ENCODE results near the gene LPIN3. TPM values are rescaled to one million over a fixed set of nuclear protein-coding genes. Genes with fewer than 3 reads are reported as not detected.

LPIN3 gene
- total and polyA plus RNA-seq, 2 of the 8 experiments (the other 6 are each of a cell fraction or from before 2014, with no cell fraction given): 3.7 to 3.9 TPM

DNA sequence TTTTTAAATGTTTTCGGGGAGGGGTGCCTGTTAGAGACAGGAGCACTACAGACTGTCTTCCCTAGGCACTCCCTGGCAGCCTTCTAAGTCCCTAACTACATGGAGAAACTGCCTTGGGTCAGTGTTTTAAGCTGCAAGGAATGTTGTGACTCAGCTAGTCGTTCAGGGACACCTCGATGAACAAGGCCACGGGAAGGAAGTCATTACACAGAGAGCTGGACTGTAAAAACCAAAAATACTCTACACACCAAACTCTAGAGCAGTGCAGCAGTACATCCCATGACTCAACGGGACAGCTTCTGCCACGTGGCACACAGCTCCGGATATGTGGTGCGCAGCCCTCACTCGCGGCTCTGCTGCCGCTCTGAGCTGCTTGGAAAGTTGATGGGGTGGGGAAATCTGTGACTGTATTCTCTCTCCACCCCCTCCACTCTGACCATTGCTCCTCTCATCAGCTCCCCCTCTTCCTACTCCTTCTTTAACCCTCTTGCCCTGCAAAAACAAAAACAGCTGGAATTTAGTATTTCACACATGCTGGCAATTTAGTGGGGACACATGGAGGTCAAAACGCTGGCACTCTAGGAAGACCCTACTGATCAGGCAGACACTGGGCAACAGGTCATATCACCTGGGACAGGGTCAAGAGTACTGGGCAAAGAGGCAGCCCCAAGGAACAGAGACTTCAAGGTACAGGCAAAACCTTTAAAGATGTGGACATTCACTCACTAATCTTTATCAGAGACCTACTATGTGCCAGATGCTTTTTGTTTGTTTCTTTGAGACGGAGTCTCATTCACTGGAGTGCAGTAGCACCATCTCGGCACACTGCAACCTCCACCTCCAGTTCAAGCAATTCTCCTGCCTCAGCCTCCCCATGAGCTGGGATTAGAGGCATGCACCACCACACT lies 10.9 kb upstream of the LPIN3 start (continued):
- TF ChIP-seq, protein P1, sequence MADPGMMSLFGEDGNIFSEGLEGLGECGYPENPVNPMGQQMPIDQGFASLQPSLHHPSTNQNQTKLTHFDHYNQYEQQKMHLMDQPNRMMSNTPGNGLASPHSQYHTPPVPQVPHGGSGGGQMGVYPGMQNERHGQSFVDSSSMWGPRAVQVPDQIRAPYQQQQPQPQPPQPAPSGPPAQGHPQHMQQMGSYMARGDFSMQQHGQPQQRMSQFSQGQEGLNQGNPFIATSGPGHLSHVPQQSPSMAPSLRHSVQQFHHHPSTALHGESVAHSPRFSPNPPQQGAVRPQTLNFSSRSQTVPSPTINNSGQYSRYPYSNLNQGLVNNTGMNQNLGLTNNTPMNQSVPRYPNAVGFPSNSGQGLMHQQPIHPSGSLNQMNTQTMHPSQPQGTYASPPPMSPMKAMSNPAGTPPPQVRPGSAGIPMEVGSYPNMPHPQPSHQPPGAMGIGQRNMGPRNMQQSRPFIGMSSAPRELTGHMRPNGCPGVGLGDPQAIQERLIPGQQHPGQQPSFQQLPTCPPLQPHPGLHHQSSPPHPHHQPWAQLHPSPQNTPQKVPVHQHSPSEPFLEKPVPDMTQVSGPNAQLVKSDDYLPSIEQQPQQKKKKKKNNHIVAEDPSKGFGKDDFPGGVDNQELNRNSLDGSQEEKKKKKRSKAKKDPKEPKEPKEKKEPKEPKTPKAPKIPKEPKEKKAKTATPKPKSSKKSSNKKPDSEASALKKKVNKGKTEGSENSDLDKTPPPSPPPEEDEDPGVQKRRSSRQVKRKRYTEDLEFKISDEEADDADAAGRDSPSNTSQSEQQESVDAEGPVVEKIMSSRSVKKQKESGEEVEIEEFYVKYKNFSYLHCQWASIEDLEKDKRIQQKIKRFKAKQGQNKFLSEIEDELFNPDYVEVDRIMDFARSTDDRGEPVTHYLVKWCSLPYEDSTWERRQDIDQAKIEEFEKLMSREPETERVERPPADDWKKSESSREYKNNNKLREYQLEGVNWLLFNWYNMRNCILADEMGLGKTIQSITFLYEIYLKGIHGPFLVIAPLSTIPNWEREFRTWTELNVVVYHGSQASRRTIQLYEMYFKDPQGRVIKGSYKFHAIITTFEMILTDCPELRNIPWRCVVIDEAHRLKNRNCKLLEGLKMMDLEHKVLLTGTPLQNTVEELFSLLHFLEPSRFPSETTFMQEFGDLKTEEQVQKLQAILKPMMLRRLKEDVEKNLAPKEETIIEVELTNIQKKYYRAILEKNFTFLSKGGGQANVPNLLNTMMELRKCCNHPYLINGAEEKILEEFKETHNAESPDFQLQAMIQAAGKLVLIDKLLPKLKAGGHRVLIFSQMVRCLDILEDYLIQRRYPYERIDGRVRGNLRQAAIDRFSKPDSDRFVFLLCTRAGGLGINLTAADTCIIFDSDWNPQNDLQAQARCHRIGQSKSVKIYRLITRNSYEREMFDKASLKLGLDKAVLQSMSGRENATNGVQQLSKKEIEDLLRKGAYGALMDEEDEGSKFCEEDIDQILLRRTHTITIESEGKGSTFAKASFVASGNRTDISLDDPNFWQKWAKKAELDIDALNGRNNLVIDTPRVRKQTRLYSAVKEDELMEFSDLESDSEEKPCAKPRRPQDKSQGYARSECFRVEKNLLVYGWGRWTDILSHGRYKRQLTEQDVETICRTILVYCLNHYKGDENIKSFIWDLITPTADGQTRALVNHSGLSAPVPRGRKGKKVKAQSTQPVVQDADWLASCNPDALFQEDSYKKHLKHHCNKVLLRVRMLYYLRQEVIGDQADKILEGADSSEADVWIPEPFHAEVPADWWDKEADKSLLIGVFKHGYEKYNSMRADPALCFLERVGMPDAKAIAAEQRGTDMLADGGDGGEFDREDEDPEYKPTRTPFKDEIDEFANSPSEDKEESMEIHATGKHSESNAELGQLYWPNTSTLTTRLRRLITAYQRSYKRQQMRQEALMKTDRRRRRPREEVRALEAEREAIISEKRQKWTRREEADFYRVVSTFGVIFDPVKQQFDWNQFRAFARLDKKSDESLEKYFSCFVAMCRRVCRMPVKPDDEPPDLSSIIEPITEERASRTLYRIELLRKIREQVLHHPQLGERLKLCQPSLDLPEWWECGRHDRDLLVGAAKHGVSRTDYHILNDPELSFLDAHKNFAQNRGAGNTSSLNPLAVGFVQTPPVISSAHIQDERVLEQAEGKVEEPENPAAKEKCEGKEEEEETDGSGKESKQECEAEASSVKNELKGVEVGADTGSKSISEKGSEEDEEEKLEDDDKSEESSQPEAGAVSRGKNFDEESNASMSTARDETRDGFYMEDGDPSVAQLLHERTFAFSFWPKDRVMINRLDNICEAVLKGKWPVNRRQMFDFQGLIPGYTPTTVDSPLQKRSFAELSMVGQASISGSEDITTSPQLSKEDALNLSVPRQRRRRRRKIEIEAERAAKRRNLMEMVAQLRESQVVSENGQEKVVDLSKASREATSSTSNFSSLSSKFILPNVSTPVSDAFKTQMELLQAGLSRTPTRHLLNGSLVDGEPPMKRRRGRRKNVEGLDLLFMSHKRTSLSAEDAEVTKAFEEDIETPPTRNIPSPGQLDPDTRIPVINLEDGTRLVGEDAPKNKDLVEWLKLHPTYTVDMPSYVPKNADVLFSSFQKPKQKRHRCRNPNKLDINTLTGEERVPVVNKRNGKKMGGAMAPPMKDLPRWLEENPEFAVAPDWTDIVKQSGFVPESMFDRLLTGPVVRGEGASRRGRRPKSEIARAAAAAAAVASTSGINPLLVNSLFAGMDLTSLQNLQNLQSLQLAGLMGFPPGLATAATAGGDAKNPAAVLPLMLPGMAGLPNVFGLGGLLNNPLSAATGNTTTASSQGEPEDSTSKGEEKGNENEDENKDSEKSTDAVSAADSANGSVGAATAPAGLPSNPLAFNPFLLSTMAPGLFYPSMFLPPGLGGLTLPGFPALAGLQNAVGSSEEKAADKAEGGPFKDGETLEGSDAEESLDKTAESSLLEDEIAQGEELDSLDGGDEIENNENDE (IDR thresholded peaks at IDR 0.05; ENCODE audit: insufficient replicate concordance, low read length): no peak
- no peak for TF ChIP-seq ZNF274 (IDR thresholded peaks at IDR 0.05; ENCODE audit: borderline replicate concordance, extremely low read depth, low read length)
- TF ChIP-seq SP4 (IDR thresholded peaks at IDR 0.05; ENCODE audit: low read length): no peak
- no peak for TF ChIP-seq YY1 (IDR thresholded peaks at IDR 0.05; ENCODE audit: low read depth, low read length)
- TF ChIP-seq SAP30 (IDR thresholded peaks at IDR 0.05; ENCODE audit: insufficient read depth, insufficient replicate concordance, low read length): no peak
- no peak for TF ChIP-seq BRCA1 (IDR thresholded peaks at IDR 0.05; ENCODE audit: low read depth, low read length)
- TF ChIP-seq CTBP2 (IDR thresholded peaks at IDR 0.05; ENCODE audit: borderline replicate concordance, insufficient read depth, insufficient read length, low read length): no peak
- TF ChIP-seq CEBPB (IDR thresholded peaks at IDR 0.05; ENCODE audit: low read depth, low read length): no peak
- no peak for TF ChIP-seq MAX (IDR thresholded peaks at IDR 0.05)
- TF ChIP-seq POU5F1 (IDR thresholded peaks at IDR 0.05; ENCODE audit: low read depth, low read length): no peak

All from H1 (cell line).